Fibroblast of lung (primary cell): ENCODE measurements around the gene ASPN. TPM values are rescaled to one million over a fixed set of nuclear protein-coding genes. Genes with fewer than 3 reads are reported as not detected.

Source experiments
- DNase-seq, 2 donors: peaks; one replicate each; pipeline versions ENCODE4 v3.0.0 to v3.0.0-alpha.2; 2010; ENCODE audit warnings: low read depth in 2 of 2
- H2AFZ ChIP-seq: 2 replicates; pipeline ENCODE4 v1.5.1; 2012; ENCODE audit warnings: low read length, control low read depth, inconsistent platforms
- H3K27ac ChIP-seq: 2 replicates; pipeline ENCODE4 v1.5.1; 2011; ENCODE audit warnings: low read length, control low read depth; ENCODE audit not compliant: insufficient read depth
- H3K27me3 ChIP-seq: 2 replicates; pipeline ENCODE4 v1.5.1; 2011; ENCODE audit warnings: mild to moderate bottlenecking, low read length; ENCODE audit not compliant: control insufficient read depth, insufficient read depth
- H3K36me3 ChIP-seq: 2 replicates; pipeline ENCODE4 v1.5.1; 2011; ENCODE audit warnings: low read length; ENCODE audit not compliant: control insufficient read depth, insufficient read depth
- H3K4me1 ChIP-seq: 2 replicates; pipeline ENCODE4 v1.5.1; 2011; ENCODE audit warnings: low read length; ENCODE audit not compliant: control insufficient read depth, insufficient read depth; ENCODE audit errors: extremely low read depth
- H3K4me2 ChIP-seq: 2 replicates; pipeline ENCODE4 v1.5.1; 2011; ENCODE audit warnings: low read length, control low read depth; ENCODE audit not compliant: insufficient read depth; ENCODE audit errors: extremely low read depth
- H3K4me3 ChIP-seq, 4 experiments: fragments of 200-600 bp in 1 of 4; sonication (generic) in 1 of 4; replicated peaks in 1 of 4; 2 replicates each; pipeline ENCODE4 v1.5.1; 2011 to 2016; ENCODE audit warnings: low read length in 4 of 4, low read depth in 3 of 4, mild to moderate bottlenecking in 3 of 4, control low read depth in 2 of 4, inconsistent platforms in 1 of 4, mixed read lengths in 1 of 4; ENCODE audit not compliant: insufficient read depth in 1 of 4; ENCODE audit errors: control extremely low read depth in 1 of 4
- H3K79me2 ChIP-seq: 2 replicates; pipeline ENCODE4 v1.5.1; 2012; ENCODE audit warnings: mild to moderate bottlenecking, low read length, inconsistent platforms; ENCODE audit not compliant: control insufficient read depth, insufficient read depth
- H3K9ac ChIP-seq: 2 replicates; pipeline ENCODE4 v1.5.1; 2011; ENCODE audit warnings: mild to moderate bottlenecking, low read length, control low read depth; ENCODE audit not compliant: insufficient read depth
- H3K9me3 ChIP-seq: 2 replicates; pipeline ENCODE4 v1.5.1; 2012; ENCODE audit warnings: low read depth, low read length; ENCODE audit not compliant: control insufficient read depth, insufficient read depth
- H4K20me1 ChIP-seq: 2 replicates; pipeline ENCODE4 v1.5.1; 2011; ENCODE audit warnings: low read length; ENCODE audit not compliant: control insufficient read depth, insufficient read depth; ENCODE audit errors: extremely low read depth
- CTCF ChIP-seq, 2 donors: IDR thresholded peaks in 1 of 2; conservative IDR thresholded peaks in 1 of 2; 1 replicate in 1 of 2; 2 replicates in 1 of 2; pipeline ENCODE4 v1.5.1; 2011 to 2012; ENCODE audit warnings: low read length in 2 of 2, control low read depth in 1 of 2, inconsistent platforms in 1 of 2, low read depth in 1 of 2, mild to moderate bottlenecking in 1 of 2
- EZH2 ChIP-seq: IDR thresholded peaks from 2 replicates; pipeline ENCODE4 v1.5.1; 2012; ENCODE audit warnings: low read length, control low read depth, mild to moderate bottlenecking; ENCODE audit errors: missing control alignments
- polyA plus RNA-seq, 2 donors: library from polyadenylated mRNA; depleted of rRNA in 1 of 2; stranded (reverse) in 1 of 2; unstranded in 1 of 2; fragments of >200 nt; gene quantifications; 2 replicates each; pipeline ENCODE4 v1.2.1, GENCODE V29; 2011 to 2012; ENCODE audit warnings: missing spikeins in 1 of 2
- total RNA-seq: library from RNA; depleted of rRNA; stranded (reverse); fragments of >200 nt; gene quantifications from 2 replicates; pipeline ENCODE4 v1.2.1, GENCODE V29; 2014

The ASPN gene
- total and polyA plus RNA-seq, 2 donors (not counting 1 experiment from before 2014, with no cell fraction given) = 5.5 to 10.4 TPM

- no peaks in the 10 kb centered on the region for H3K27me3 ChIP-seq
- no peaks in the 10 kb centered on the region for H3K36me3 ChIP-seq
- no peak overlapping the region for H3K4me3 ChIP-seq
- H3K79me2 ChIP-seq = no peaks in the 10 kb centered on the region
- H3K9me3 ChIP-seq = no peaks in the 10 kb centered on the region
- H3K9ac ChIP-seq = no peak overlapping the region
- no peaks in the 10 kb centered on the region for H3K4me1 ChIP-seq
- no peaks in the 10 kb centered on the region for H4K20me1 ChIP-seq
- DNase-seq = no peak
- no peak overlapping the region for H3K4me2 ChIP-seq
- H2AFZ ChIP-seq = no peak overlapping the region
- no peak overlapping the region for H3K27ac ChIP-seq
- TF ChIP-seq CTCF (conservative IDR thresholded peaks at IDR 0.05 in 1 of 2, IDR thresholded peaks at IDR 0.05 in 1 of 2; ENCODE audit: low read depth in 1 of 2, low read length in 2 of 2) (no peak), EZH2 (no peak)
Observed at GRCh38 chr9:92516521-92516920, 34.2 kb upstream of the ASPN start.

GRCh38 chr9:92514635-92515034, 32.3 kb upstream of the ASPN start:
- Histone ChIP-seq H2AFZ (no peak overlapping the region), H3K79me2 (no peaks in the 10 kb centered on the region), H3K9ac (no peak overlapping the region), H3K4me1 (no peaks in the 10 kb centered on the region), H4K20me1 (no peaks in the 10 kb centered on the region), H3K36me3 (no peaks in the 10 kb centered on the region), H3K27ac (no peak overlapping the region), H3K4me3 (no peak overlapping the region), H3K4me2 (no peak overlapping the region), H3K27me3 (no peaks in the 10 kb centered on the region), H3K9me3 (no peaks in the 10 kb centered on the region)
- TF ChIP-seq EZH2 = no peak
- no peak for TF ChIP-seq CTCF (conservative IDR thresholded peaks at IDR 0.05 in 1 of 2, IDR thresholded peaks at IDR 0.05 in 1 of 2; ENCODE audit: low read depth in 1 of 2, low read length in 2 of 2)
- no peak for DNase-seq

- H2AFZ ChIP-seq = no peak overlapping the region
- no peak overlapping the region for H3K4me2 ChIP-seq
- no peak for TF ChIP-seq EZH2
- TF ChIP-seq CTCF (conservative IDR thresholded peaks at IDR 0.05 in 1 of 2, IDR thresholded peaks at IDR 0.05 in 1 of 2; ENCODE audit: low read depth in 1 of 2, low read length in 2 of 2) = no peak
- no peak overlapping the region for H3K4me3 ChIP-seq
- no peaks in the 10 kb centered on the region for H3K4me1 ChIP-seq
- H3K27me3 ChIP-seq = no peaks in the 10 kb centered on the region
- H4K20me1 ChIP-seq = no peaks in the 10 kb centered on the region
- no peaks in the 10 kb centered on the region for H3K9me3 ChIP-seq
- no peaks in the 10 kb centered on the region for H3K79me2 ChIP-seq
- no peaks in the 10 kb centered on the region for H3K36me3 ChIP-seq
- no peak overlapping the region for H3K9ac ChIP-seq
- no peak overlapping the region for H3K27ac ChIP-seq
- DNase-seq = no peak
Observed at GRCh38 chr9:92513349-92513748, 31.0 kb upstream of the ASPN start.
